ENCODE data around the gene ELF3. TPM values are rescaled to one million over a fixed set of nuclear protein-coding genes. Genes with fewer than 3 reads are reported as not detected.

ELF3 gene
- total RNA-seq, 2 experiments from 2014 or later = 2.0 to 2.7 TPM

- intact Hi-C loops (cut with DNase I, micrococcal nuclease) = no loop called here
- H3K9me3 Mint-ChIP-seq = no peaks in the 10 kb centered on the region
- no peak for TF ChIP-seq CTCF (IDR thresholded peaks at IDR 0.05)
- H3K36me3 Mint-ChIP-seq (ENCODE audit: low read depth) = no peaks in the 10 kb centered on the region
- no peaks in the 10 kb centered on the region for H3K4me1 Mint-ChIP-seq (ENCODE audit: low read depth)
- Histone ChIP-seq H3K9me3 (ENCODE audit: control insufficient read depth in 1 of 2, insufficient read depth in 1 of 2, low read length in 2 of 2) (no peaks in the 10 kb centered on the region), H3K27me3 (ENCODE audit: control insufficient read depth in 1 of 2, insufficient read depth in 2 of 2, low read length in 2 of 2) (no peaks in the 10 kb centered on the region), H3K4me3 (ENCODE audit: low read length) (no peak overlapping the region), H3K4me1 (ENCODE audit: insufficient read depth, low read length) (no peaks in the 10 kb centered on the region), H3K27ac (ENCODE audit: low read depth in 1 of 2, low read length in 2 of 2) (no peak overlapping the region), H3K36me3 (ENCODE audit: insufficient read depth, low read length) (no peaks in the 10 kb centered on the region)
- no peak for ATAC-seq (ENCODE audit: poor library complexity)
- CTCF ChIA-PET = no interaction called here
- no peak overlapping the region for H3K4me3 Mint-ChIP-seq
- DNase-seq = no peak
- H3K27ac Mint-ChIP-seq = no peak overlapping the region
- H3K27me3 Mint-ChIP-seq = no peaks in the 10 kb centered on the region
- POLR2A ChIA-PET = no interaction called here
These were observed 19.3 kb downstream of the ELF3 start for GRCh38 chr1:202029727-202030126.

- Mint-ChIP-seq H3K4me3 (no peak overlapping the region), H3K27me3 (no peaks in the 10 kb centered on the region), H3K27ac (no peak overlapping the region), H3K36me3 (ENCODE audit: low read depth) (no peaks in the 10 kb centered on the region), H3K9me3 (no peaks in the 10 kb centered on the region), H3K4me1 (ENCODE audit: low read depth) (no peaks in the 10 kb centered on the region)
- Histone ChIP-seq H3K4me3 (ENCODE audit: low read length) (no peak overlapping the region), H3K27ac (ENCODE audit: low read depth in 1 of 2, low read length in 2 of 2) (no peak overlapping the region), H3K9me3 (ENCODE audit: control insufficient read depth in 1 of 2, insufficient read depth in 1 of 2, low read length in 2 of 2) (no peaks in the 10 kb centered on the region), H3K36me3 (ENCODE audit: insufficient read depth, low read length) (no peaks in the 10 kb centered on the region), H3K27me3 (ENCODE audit: control insufficient read depth in 1 of 2, insufficient read depth in 2 of 2, low read length in 2 of 2) (no peaks in the 10 kb centered on the region), H3K4me1 (ENCODE audit: insufficient read depth, low read length) (no peaks in the 10 kb centered on the region)
- ATAC-seq (ENCODE audit: poor library complexity) (no peak), DNase-seq (no peak)
- intact Hi-C loops (cut with DNase I, micrococcal nuclease) = no loop called here
- ChIA-PET CTCF (no interaction called here), POLR2A (no interaction called here)
- no peak for TF ChIP-seq CTCF (IDR thresholded peaks at IDR 0.05)
These were observed 21.4 kb downstream of the ELF3 start for GRCh38 chr1:202031796-202032195.

GRCh38 chr1:202034149-202034682 lies 23.8 kb downstream of the ELF3 start:
- Mint-ChIP-seq H3K4me1 (ENCODE audit: low read depth) (no peaks in the 10 kb centered on the region), H3K27ac (no peak overlapping the region), H3K4me3 (no peak overlapping the region), H3K27me3 (no peaks in the 10 kb centered on the region), H3K9me3 (no peaks in the 10 kb centered on the region), H3K36me3 (ENCODE audit: low read depth) (no peaks in the 10 kb centered on the region)
- Histone ChIP-seq H3K4me3 (ENCODE audit: low read length) (no peak overlapping the region), H3K27ac (ENCODE audit: low read depth in 1 of 2, low read length in 2 of 2) (no peak overlapping the region), H3K4me1 (ENCODE audit: insufficient read depth, low read length) (no peaks in the 10 kb centered on the region), H3K36me3 (ENCODE audit: insufficient read depth, low read length) (no peaks in the 10 kb centered on the region), H3K9me3 (ENCODE audit: control insufficient read depth in 1 of 2, insufficient read depth in 1 of 2, low read length in 2 of 2) (no peaks in the 10 kb centered on the region), H3K27me3 (ENCODE audit: control insufficient read depth in 1 of 2, insufficient read depth in 2 of 2, low read length in 2 of 2) (no peaks in the 10 kb centered on the region)
- DNase-seq (no peak), ATAC-seq (ENCODE audit: poor library complexity) (no peak)
- ChIA-PET POLR2A (no interaction called here), CTCF (no interaction called here)
- intact Hi-C loops (cut with DNase I, micrococcal nuclease) = no loop called here
- no peak for TF ChIP-seq CTCF (IDR thresholded peaks at IDR 0.05)
